ENCODE data around the gene DENND4B. TPM values are rescaled to one million over a fixed set of nuclear protein-coding genes. Genes with fewer than 3 reads are reported as not detected.

The DENND4B gene
- total and polyA plus RNA-seq, 4 donors = 9.7 to 27.2 (median 11.6) TPM

GRCh38 chr1:153973071-153973470, 26.6 kb upstream of the DENND4B start:
- TF ChIP-seq REST (IDR thresholded peaks at IDR 0.05) (no peak), RAD21 (IDR thresholded peaks at IDR 0.05) (no peak), SP1 (IDR thresholded peaks at IDR 0.05) (no peak), JUND (IDR thresholded peaks at IDR 0.05) (no peak), YY1 (IDR thresholded peaks at IDR 0.05) (no peak), RXRA (IDR thresholded peaks at IDR 0.05) (no peak), FOXA1 (IDR thresholded peaks at IDR 0.05) (no peak), ZBTB33 (IDR thresholded peaks at IDR 0.05) (no peak), EGR1 (IDR thresholded peaks at IDR 0.05; ENCODE audit: low read depth in 2 of 2) (no peak), NR2F2 (IDR thresholded peaks at IDR 0.05) (no peak), MAX (IDR thresholded peaks at IDR 0.05) (no peak), FOXA2 (IDR thresholded peaks at IDR 0.05) (no peak), HNF4G (IDR thresholded peaks at IDR 0.05) (no peak), GABPA (IDR thresholded peaks at IDR 0.05 in 1 of 2, conservative IDR thresholded peaks at IDR 0.05 in 1 of 2) (no peak), TAF1 (conservative IDR thresholded peaks at IDR 0.05) (no peak), ATF3 (IDR thresholded peaks at IDR 0.05) (no peak)
- Histone ChIP-seq H3K4me3 (ENCODE audit: low read depth in 1 of 3, low read length in 3 of 3) (no peak overlapping the region), H3K36me3 (ENCODE audit: control insufficient read depth in 4 of 4, insufficient read depth in 3 of 4, low read depth in 1 of 4, low read length in 3 of 4) (peaks cover 4 to 19% (median 17%) of the 10 kb centered on the region in 4 donors), H3K27ac (ENCODE audit: low read depth in 1 of 2, low read length in 2 of 2) (no peak overlapping the region), H3K4me1 (ENCODE audit: control insufficient read depth in 4 of 4, insufficient read depth in 4 of 4, low read length in 3 of 4) (peaks cover 2 to 24% (median 20%) of the 10 kb centered on the region in 4 donors), H3K9ac (ENCODE audit: low read depth in 1 of 2, low read length in 2 of 2) (no peak overlapping the region), H3K27me3 (ENCODE audit: control insufficient read depth in 4 of 4, insufficient read depth in 4 of 4, low read length in 3 of 4) (no peaks in the 10 kb centered on the region), H3K9me3 (ENCODE audit: control insufficient read depth in 4 of 4, low read length in 3 of 4) (no peaks in the 10 kb centered on the region)
- no peak for DNase-seq (ENCODE audit: low spot score)
- 97% methylated on average over 3 of the region's 3 CpGs for WGBS

GRCh38 chr1:153970346-153970745, 23.8 kb upstream of the DENND4B start:
- TF ChIP-seq RXRA (IDR thresholded peaks at IDR 0.05) (no peak), JUND (IDR thresholded peaks at IDR 0.05) (no peak), ATF3 (IDR thresholded peaks at IDR 0.05) (no peak), TAF1 (conservative IDR thresholded peaks at IDR 0.05) (no peak), HNF4G (IDR thresholded peaks at IDR 0.05) (no peak), NR2F2 (IDR thresholded peaks at IDR 0.05) (no peak), MAX (IDR thresholded peaks at IDR 0.05) (no peak), HNF4A (conservative IDR thresholded peaks at IDR 0.05) (no peak)
- Histone ChIP-seq H3K4me1 (ENCODE audit: control insufficient read depth in 4 of 4, insufficient read depth in 4 of 4, low read length in 3 of 4) (peaks cover 5 to 27% (median 16%) of the 10 kb centered on the region in 4 donors), H3K9me3 (ENCODE audit: control insufficient read depth in 4 of 4, low read length in 3 of 4) (no peaks in the 10 kb centered on the region), H3K4me3 (ENCODE audit: low read depth in 1 of 3, low read length in 3 of 3) (no peak overlapping the region), H3K9ac (ENCODE audit: low read depth in 1 of 2, low read length in 2 of 2) (no peak overlapping the region), H3K27me3 (ENCODE audit: control insufficient read depth in 4 of 4, insufficient read depth in 4 of 4, low read length in 3 of 4) (no peaks in the 10 kb centered on the region), H3K27ac (ENCODE audit: low read depth in 1 of 2, low read length in 2 of 2) (no peak overlapping the region), H3K36me3 (ENCODE audit: control insufficient read depth in 4 of 4, insufficient read depth in 3 of 4, low read depth in 1 of 4, low read length in 3 of 4) (peaks cover 4 to 18% (median 13%) of the 10 kb centered on the region in 4 donors)
- DNase-seq (ENCODE audit: low spot score) = no peak
- WGBS = 91% methylated on average over 2 of the region's 2 CpGs
